GM12801 (cell line): ENCODE results near the gene CDX1.

Experiments used
- TF ChIP-seq, protein P1 (sequence below): IDR thresholded peaks from one replicate; pipeline ENCODE4 v1.5.1; 2011; ENCODE audit warnings: control low read depth; ENCODE audit not compliant: insufficient read length; ENCODE audit errors: extremely low read depth

The CDX1 gene

DNA sequence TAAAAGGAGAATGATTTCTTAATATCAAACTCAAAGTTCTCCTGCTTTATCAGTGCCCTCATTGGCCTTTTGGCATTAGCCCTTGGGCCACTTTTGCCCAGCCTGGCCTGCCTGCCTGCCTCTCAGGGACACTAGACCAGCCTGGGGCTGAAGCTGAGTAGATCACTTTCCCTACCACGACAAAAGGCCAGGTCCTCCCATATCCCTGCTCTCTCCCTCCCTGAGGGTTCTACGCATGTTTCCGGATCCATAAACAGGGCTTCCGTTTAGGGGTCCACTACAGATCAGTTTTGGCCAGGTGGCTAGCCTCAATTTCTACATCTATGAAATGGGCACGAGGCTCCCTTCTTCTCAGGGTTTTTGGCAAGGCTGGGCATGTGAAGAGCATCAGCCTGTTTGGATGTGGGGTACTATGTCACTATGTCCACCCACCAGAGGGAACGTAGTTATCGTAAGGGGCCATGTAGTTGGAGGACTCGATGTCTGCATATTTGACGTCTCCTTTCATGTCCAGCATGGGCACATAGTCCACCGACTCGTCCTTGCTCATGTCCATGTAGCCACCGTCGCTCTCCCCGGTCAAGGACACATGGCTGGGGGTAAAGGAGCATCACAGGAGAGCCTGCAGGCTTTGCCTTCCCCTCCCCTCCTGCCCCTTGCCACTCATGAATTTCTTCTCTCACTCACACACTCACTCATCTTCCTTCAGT, 45.0 kb upstream of the CDX1 start:
- TF ChIP-seq, protein P1, sequence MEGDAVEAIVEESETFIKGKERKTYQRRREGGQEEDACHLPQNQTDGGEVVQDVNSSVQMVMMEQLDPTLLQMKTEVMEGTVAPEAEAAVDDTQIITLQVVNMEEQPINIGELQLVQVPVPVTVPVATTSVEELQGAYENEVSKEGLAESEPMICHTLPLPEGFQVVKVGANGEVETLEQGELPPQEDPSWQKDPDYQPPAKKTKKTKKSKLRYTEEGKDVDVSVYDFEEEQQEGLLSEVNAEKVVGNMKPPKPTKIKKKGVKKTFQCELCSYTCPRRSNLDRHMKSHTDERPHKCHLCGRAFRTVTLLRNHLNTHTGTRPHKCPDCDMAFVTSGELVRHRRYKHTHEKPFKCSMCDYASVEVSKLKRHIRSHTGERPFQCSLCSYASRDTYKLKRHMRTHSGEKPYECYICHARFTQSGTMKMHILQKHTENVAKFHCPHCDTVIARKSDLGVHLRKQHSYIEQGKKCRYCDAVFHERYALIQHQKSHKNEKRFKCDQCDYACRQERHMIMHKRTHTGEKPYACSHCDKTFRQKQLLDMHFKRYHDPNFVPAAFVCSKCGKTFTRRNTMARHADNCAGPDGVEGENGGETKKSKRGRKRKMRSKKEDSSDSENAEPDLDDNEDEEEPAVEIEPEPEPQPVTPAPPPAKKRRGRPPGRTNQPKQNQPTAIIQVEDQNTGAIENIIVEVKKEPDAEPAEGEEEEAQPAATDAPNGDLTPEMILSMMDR: no peak

DNA sequence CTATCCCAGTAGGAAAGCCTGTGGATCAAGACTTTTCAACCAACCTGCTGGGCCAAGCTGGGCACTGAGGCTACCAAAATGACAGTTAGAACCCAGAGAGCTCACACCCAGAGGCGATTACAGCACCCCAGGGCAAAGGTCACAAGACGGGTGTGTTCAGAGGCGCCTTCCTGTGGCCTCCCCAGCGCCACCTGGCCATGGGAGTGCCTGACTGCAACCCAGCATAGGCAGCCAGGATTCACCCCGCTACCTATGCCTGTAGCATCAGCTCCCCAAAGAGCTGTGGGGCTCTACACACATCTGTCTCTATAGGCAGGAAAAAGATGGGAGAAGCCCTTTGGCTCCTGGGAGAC, 44.4 kb upstream of the CDX1 start:
- TF ChIP-seq, protein P1: no peak

DNA sequence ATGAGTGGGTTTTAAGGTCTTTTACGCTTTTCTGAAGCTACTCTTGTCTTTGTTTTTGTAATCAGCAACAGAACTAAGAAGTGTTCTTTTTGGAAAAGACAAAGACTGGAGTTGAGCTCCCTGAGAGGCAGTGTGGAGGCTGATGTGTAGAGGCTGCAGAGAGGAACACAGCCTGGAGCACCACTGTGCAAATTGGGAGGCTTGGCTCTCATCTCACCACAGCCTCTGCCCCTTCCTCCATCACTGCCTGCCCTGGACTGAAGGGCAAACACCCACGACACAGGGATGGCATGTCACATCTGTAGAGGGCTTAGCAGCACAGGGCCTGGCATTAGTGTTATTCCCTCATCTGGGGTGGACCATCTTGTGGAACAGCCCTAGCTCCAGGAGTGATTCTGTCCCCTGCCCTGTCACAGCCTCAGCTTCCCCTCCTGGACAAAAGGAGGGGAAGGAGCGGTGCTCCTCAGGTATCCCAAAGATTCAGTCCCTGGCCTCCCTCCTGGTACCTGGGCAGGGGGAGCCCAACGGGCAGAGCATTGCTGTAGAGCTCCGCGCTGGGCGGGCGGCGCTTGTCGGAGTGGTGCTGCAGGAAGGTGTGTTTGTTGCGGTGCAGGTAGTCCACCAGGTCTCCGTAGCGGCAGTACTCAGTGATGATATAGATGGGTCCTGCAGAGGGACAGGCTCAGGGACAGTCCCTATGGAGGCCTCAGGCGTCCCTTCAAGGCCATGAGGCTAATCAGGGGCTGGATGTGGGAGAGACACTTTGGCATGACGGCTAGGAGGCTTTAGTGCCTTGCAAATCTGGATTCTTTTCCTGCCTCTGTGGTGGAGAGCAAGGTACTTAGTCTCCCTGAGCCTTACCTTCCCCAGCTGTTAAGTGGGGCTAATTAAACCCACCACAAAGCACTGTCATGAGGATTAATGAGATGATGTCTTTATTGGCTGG, 43.8 kb upstream of the CDX1 start:
- TF ChIP-seq, protein P1: no peak

DNA sequence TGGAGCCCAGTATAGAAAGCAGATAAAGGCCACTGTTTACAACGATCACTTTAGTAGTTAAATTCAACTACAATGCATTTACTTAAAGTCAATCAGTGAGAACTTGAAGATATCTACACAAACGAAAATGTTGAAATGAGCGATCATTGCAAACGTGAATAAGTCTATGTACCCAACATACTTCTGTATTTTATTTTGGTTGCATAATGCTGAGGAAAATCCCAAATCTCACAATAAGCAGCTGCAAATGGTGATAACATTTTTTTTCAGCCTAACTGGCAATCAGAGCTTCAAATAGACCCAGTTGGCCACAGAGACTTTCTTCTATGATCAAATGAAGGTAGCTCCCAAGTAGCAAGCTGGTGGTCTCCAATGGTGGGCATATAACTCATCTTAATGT, 43.0 kb upstream of the CDX1 start:
- TF ChIP-seq, protein P1: no peak

DNA sequence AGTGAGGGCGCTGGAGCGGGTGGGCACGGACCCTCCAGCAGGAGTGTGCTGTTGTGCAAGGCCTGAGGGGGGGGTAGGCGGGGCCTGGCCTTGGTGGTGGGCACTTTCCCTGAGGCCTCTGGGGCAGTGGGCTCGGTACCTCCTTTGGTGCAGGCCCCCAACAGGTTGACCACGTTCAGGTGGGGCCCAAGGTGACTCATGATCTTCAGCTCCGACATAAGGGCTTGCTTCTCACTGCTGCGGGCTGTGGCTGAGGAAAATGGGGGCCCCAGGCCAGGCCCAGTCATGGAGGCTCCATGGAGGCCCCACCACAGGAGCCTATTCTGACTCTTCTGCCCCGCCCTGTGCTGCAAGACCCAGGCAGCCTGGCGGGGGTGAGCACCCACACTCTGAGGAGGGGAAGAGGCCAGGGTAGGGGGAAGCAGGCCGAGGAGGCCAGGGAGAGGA, 42.4 kb upstream of the CDX1 start:
- TF ChIP-seq, protein P1: no peak

DNA sequence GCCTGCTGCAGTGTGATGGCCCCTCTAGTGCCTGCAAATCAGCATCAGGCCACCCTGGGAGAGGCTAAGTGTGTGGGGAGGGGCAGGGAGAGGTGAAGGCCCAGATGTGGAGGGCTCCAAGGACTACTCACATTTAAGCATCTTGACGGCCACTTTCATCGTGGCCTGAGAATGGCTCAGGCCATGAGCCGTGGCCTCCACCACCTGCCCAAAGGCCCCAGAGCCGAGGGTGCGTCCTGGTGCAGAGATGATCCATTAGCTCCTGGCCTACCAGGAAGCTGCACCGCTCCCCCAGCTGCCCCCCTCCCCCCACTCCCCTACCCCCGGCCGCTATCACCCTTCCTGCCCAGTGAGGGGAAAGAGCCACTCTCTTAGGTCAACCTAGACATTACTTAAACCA, 42.0 kb upstream of the CDX1 start:
- TF ChIP-seq, protein P1: no peak

DNA sequence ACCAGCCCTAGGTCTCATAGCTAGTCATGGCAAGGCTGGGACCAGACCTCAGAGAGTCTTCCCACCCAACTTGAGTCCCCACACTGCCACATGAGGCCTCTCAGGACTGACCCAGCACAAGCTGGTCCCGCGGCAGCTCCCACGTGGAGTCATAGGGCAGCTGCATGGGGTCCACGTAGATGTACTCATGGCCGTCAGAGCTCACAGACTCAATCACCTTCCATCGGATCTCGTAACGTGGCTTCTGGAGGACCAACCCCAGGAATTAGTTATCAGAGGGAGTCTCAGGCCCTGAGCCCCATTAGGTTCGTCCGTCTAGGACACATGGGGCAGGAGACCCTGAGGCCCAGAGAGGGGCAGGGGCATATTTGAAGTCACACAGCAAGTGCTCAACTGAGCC, 41.2 kb upstream of the CDX1 start:
- TF ChIP-seq, protein P1: no peak
